Choroid plexus epithelial cell (primary cell): Measurements from ENCODE around the gene PRKCQ.

ENCODE experiments used
- DNase-seq: peaks from one replicate; pipeline ENCODE4 v3.0.0-alpha.2; 2010; ENCODE audit warnings: low read depth
- H3K4me3 ChIP-seq: 2 replicates; pipeline ENCODE4 v1.5.1; 2011; ENCODE audit warnings: low read depth, mild to moderate bottlenecking, control low read depth, low read length, moderate library complexity
- TF ChIP-seq, protein P1 (sequence below): conservative IDR thresholded peaks from 2 replicates; pipeline ENCODE4 v1.5.1; 2011; ENCODE audit warnings: low read depth, mild to moderate bottlenecking, control low read depth, inconsistent platforms, low read length, moderate library complexity

PRKCQ gene

DNA sequence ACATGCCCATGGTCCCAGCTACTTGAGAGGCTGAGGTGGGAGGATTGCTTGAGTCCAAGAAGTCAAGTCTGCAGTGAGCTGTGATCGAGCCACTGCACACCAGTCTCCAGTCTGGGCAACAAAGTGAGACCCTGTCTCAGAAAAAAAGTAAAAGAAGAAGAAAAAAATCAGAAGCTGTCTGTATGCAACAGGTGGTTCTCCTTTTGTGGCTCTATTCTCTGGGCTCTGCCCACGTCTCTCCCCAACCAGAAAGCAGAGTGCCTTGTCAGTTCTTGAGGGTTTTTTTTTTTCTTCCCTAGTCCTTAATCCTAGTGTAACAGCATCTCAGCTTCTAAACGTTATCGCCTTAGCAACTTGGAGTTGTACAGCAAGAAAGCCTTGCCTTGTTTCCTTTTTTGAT is 89.5 kb downstream of the PRKCQ start:
- TF ChIP-seq, protein P1, sequence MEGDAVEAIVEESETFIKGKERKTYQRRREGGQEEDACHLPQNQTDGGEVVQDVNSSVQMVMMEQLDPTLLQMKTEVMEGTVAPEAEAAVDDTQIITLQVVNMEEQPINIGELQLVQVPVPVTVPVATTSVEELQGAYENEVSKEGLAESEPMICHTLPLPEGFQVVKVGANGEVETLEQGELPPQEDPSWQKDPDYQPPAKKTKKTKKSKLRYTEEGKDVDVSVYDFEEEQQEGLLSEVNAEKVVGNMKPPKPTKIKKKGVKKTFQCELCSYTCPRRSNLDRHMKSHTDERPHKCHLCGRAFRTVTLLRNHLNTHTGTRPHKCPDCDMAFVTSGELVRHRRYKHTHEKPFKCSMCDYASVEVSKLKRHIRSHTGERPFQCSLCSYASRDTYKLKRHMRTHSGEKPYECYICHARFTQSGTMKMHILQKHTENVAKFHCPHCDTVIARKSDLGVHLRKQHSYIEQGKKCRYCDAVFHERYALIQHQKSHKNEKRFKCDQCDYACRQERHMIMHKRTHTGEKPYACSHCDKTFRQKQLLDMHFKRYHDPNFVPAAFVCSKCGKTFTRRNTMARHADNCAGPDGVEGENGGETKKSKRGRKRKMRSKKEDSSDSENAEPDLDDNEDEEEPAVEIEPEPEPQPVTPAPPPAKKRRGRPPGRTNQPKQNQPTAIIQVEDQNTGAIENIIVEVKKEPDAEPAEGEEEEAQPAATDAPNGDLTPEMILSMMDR = no peak
- H3K4me3 ChIP-seq = no peak overlapping the region
- no peak for DNase-seq

DNA sequence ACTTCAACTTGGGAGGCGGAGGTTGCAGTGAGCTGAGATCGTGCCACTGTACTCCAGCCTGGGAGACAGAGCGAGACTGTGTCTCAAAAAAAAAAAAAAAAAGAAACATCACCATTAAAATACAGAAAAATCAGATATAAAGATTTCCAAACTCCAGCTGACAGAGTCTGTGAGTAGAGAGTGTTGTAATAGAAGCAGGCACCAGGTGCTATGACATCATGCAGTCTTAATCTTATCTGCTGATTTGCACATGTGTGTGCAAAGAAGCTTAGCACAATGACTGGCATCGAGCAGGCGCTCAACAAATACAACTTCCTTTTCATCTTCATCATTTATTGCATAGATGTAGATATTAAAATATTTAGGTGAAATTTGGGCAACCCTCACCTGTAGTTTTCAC is 92.2 kb downstream of the PRKCQ start:
- DNase-seq = no peak
- TF ChIP-seq, protein P1 = no peak
- no peak overlapping the region for H3K4me3 ChIP-seq

DNA sequence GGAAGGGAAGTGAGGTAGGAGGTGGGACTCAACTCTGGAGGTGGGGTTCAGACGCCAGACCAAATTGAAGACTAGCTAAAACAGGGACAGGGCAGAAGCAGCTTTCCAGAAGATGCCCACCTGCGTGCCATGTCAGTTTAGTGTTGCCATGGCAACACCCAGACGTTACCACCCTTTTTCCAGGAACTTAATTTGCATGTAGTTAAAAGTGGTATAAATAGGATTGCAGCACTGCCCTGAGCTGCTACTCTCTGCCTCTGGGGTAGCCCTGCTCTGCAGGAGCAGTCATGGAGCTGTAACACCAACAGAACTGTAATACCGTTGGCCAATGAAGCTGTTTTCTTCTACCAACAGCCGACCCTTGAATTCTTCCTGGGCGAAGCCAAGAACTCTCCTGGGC is 93.8 kb downstream of the PRKCQ start:
- no peak for DNase-seq
- TF ChIP-seq, protein P1 = no peak
- no peak overlapping the region for H3K4me3 ChIP-seq

DNA sequence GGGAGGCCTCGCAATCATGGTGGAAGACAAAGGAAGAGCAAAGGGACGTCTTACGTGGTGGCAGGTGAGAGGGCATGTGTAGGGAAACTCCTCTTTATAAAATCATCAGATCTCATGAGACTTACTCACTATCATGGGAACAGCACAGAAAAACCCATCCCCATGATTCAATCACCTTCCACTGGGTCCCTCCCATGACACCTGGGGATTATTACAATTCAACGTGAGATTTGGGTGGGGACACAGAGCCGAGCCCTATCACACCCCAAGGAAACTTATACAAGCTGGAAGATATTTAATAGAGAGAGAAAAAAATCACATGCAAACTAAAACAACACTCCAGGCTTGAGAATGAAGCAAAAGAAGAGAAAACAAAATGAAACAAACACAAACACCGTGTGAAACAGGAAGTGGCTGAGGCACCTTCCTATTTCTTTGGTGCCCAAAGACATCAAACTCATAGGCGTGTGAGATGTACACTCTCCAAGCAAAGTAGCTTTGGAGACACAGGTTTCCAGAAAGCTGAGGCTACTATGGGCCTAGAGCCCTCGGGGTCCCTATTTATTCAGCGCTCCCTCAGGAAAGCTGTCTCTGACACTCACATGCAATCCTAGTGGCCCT is 97.2 kb downstream of the PRKCQ start:
- H3K4me3 ChIP-seq = no peak overlapping the region
- DNase-seq = no peak
- TF ChIP-seq, protein P1 = no peak

DNA sequence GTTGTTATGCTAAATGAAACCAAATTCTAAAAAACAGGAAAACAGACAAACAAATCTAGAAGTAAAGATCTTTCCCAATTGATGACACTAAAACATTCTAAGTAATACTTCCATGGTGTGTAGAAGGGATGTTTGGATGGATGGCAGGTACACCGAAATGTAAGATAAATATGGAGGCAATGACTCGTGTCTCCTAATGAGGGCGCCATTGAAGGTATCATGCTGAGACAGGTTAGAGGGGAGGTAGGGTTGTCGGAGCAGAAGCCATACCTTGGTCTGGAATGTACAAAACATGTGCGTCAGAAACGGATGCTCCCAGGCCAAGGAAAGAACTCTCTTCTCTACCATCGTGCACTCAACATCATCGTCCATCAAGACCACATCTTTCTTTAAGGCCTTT is 101.4 kb downstream of the PRKCQ start:
- TF ChIP-seq, protein P1 = no peak
- H3K4me3 ChIP-seq = no peak overlapping the region
- DNase-seq = no peak

DNA sequence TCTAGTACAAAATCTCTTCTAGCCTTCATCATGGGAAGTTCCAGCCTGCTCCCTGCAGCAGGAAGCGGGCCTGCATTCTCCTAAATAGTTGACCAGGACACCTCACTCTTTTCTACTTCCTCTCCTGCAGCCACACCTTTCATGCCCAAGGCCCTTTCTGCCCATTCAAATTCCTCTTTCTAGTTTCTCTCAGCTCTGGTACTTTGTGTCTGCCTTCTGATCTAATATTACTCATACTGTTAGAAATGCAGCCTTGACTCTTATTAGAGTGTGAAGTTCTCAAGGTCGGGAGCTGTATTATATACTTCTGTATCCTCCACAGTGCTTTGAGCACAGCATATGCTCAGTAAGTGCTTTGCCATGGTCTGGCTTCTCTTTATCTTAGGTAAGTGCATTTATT is 103.1 kb downstream of the PRKCQ start:
- TF ChIP-seq, protein P1 = no peak

DNA sequence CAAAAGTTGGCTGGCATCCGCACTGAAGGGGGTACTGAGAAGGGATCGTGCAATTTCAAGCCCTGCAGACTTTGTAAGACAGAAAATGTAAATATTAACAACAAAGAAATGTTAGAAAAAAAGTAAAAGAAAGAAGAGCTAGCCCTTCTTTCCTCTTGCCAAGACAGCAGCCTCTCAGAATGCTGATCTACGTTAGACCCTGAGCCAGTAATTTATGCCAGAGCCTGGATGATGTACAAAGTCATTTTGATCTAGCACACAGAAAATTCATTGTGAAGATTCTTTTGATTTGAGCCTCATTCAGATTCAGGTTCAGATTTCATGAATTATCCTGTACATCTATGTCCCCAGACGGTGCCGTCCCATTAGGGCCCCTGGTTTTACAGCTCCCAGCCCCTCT is 105.2 kb downstream of the PRKCQ start:
- no peak overlapping the region for H3K4me3 ChIP-seq
- DNase-seq = no peak
- TF ChIP-seq, protein P1 = no peak

More for the DNA sequence above, 103.1 kb downstream of the PRKCQ start:
- DNase-seq = no peak
- no peak overlapping the region for H3K4me3 ChIP-seq
